Measurements from ENCODE around the gene PMPCA.

PMPCA gene, protein sequence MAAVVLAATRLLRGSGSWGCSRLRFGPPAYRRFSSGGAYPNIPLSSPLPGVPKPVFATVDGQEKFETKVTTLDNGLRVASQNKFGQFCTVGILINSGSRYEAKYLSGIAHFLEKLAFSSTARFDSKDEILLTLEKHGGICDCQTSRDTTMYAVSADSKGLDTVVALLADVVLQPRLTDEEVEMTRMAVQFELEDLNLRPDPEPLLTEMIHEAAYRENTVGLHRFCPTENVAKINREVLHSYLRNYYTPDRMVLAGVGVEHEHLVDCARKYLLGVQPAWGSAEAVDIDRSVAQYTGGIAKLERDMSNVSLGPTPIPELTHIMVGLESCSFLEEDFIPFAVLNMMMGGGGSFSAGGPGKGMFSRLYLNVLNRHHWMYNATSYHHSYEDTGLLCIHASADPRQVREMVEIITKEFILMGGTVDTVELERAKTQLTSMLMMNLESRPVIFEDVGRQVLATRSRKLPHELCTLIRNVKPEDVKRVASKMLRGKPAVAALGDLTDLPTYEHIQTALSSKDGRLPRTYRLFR

GRCh38 chr9:136410500-136411287, at the start of gene PMPCA, which contains the start of gene ENTR1:
Gene PMPCA, plus strand, starts transcription at chr9:136410658. Its CDS starts 11 bp downstream, at chr9:136410669.
Gene ENTR1, minus strand, starts transcription at chr9:136410614. Its CDS starts 217 bp downstream, at chr9:136410397.
- DNase-seq (ENCODE audit: low spot score), result peak; percentile 93

DNA sequence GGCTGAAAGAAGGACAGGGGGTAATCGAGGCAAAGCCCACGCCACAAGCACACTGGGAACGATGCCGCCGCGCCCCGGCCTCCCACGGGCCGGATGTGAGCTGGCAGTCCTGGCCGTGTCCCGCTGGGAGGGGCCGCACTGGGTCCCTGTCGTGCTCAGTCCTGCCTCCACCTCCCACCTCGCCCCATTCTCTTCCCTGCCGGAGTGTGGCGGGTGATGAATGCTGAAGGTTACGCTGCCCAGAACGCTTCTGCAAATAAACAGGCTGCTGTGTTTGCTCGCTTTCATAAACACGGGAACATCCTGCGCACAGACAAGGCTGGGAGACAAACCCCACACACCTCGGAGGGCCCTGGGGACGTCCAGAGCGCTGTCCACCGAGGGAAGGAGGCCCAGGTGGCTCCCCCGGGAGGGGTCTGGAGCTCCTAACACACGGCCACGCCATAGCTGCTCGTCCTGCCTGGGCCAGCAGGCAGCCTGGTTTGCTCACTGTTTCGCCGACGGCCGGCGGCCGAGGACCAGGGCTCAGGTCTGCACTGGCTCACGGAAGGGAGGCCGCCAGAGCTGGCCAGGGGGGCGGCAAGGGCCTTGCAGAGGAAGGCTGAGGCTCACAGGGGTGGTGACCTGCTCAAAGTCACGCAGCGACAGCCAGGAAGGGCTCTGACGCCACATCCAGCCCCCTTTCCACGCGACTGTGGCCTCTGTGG, 49.3 kb upstream of the PMPCA start:
- no peak for DNase-seq (ENCODE audit: low spot score)

- no peak for DNase-seq (ENCODE audit: low spot score)
Measured at GRCh38 chr9:136361754-136362449, 48.6 kb upstream of the PMPCA start.

DNA sequence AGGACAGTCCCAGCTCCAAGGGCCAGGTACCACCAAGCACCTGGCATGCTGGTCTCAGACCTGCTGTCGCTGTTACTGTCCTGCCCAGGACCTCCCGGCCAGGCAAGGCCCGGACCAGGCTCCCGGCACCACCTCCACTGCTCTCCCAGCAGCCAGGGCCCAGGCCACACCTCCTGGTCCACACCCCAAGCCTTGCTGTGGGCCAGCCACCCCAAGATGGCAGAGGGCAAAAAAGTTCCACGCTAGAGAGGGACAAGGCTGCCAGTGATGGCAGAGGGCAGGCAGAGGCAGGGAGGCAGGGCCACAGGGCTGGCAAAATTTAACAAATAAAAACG, 48.0 kb upstream of the PMPCA start:
- peak; percentile 15 for DNase-seq (ENCODE audit: low spot score)

GRCh38 chr9:136363106-136363948, 47.1 kb upstream of the PMPCA start, which contains the start of gene DNLZ:
Gene DNLZ, minus strand, starts transcription at chr9:136363744. Its CDS starts 30 bp downstream, at chr9:136363714.
- DNase-seq (ENCODE audit: low spot score), result peak; percentile 95

DNA sequence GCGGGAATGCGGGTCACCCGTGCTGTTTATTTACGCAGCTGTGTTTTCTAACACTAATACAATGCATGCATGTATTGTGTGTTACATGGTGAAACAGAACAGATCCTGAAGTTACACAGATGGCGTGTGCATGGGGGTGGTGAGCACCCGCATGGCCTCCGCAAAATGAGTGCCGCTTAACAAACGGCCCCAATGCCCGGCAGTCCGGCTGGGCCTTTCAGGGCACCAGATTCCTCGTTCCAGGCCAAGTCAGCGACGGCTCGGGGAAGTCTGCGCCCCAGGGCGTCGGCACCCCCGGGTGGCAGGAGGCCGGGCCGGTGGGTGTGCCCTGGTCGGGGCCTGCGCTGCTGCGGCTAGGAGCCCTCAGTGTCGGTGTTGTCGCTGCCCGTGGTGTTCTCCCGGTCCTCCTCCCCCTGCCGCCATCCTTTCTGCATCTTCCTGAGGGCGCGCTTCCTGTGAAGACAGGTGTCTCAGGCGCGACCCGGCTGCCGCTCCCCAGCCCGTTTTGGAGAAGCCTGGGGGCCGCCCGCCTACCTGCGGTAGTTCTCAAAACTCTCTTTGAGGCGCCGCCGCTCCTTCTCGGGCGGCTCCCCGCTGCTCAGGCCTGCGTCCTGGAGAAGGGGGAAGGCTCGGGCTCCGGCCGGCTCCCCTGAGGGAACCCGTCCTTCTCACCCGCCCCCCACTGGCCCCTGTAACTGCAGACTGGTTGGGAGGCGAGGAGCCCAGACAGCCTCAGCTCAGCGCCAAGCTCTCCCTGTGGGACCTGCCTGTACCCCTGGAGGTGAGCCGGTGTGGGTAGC, 46.3 kb upstream of the PMPCA start:
- no peak for DNase-seq (ENCODE audit: low spot score)

- DNase-seq (ENCODE audit: low spot score), result no peak
Measured at GRCh38 chr9:136364942-136365774, 45.3 kb upstream of the PMPCA start.

DNA sequence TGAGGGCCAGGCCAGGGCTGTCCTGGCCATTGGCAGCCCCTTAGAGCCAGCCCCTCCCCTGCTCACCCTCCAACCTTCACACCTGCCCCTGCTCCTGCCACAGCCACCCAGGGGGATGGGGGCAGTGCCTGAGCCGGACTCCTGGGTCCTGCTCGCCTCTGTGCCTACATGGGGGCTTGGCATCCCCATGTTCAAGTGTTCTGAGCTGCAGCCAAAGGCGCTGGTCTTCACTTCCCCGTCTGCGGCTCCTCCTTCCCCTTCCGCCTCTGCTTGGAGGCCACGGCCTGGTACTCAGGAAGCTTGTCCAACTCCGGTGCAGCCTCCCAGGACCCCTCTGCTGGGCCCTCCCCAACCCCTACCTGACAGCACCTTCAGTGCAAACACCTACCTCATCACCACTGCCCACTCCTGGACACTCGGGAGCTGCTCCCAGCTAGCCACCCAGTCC, 44.7 kb upstream of the PMPCA start:
- DNase-seq (ENCODE audit: low spot score), result no peak

GRCh38 chr9:136366826-136367225, 43.6 kb upstream of the PMPCA start:
- DNase-seq (ENCODE audit: low spot score), result no peak

- DNase-seq (ENCODE audit: low spot score), result no peak
Measured at GRCh38 chr9:136367296-136368145, 42.9 kb upstream of the PMPCA start.

DNA sequence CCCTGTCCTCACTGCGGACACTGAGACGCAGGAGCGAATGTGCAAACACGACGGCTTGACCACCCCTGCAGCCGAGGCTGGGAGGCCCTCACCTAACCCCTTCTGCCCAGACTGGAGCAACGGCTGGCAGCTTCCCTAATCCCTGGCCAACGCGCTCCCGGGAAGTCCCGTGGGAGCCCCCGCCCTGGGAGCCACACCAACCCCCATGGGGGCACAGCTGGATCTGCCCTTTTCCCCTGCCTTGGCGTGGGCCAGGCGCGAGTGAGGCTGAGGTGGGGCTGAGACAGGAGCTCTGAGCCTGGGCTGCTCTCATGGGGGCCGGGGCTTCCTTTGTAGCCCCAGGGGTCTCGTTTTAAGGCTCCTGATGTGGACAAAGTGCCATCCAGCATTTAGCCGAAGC, 42.3 kb upstream of the PMPCA start:
- DNase-seq (ENCODE audit: low spot score), result no peak

DNA sequence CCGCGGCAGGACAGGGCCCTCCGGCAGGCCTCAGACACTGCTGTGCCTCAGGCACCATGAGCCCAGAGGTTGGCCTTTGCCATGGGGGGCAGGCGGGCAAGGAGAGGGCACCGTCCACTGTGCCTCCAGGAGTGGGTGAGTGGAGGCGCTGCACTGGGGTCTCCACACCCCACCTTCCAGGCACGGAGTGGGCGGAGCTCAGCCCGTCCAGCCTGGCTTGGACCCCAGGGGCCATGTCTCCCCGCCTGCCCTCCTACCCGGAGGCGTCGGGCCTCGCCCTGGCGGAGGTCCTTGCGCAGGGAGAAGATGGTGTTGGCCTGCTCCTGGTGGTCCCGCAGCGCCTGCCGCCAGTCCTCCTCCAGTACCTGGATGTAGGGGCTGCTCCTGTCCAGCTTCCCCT, 40.4 kb upstream of the PMPCA start:
- no peak for DNase-seq (ENCODE audit: low spot score)

DNA sequence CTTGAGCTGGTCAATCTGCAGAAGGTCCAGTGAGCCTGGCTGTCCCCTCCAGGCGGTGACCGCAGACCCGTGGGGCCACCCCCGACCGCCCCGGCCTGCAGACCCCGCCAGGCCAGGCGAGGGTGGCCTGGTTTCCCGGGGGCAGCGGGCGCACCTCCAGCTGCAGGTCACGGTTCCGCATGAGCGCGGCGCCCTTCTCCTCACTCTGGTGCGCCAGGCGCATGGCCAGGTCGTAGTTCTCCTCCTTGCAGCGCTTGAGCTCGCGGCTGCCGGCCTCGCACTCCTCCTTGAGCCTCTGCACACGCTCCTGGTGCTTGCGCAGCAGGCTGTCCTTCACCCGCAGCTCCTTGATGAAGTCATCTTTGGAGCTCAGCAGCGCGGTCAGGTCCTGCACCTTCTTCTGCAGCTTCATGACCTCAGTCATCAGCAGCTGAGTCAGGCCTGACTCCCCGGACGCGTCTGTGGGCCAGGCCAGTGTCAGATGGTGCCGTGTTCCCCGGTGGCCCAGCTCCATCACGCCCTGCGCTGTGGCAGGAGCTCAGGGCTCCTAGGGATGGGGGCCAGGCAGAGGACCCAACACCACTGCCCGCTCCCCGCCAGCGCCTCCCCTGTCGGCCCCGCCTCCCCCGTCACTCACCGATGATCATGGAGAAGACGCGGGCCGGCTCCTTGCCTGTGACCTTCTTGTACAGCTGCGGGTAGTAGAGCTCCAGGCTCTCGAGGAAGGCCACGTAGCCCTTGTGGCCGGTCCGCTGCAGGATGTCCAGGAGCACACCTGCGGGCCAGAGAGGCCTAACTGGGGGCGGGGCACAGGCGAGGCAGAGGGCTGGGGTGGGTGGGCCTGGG, 39.5 kb upstream of the PMPCA start:
- DNase-seq (ENCODE audit: low spot score), result no peak

DNA sequence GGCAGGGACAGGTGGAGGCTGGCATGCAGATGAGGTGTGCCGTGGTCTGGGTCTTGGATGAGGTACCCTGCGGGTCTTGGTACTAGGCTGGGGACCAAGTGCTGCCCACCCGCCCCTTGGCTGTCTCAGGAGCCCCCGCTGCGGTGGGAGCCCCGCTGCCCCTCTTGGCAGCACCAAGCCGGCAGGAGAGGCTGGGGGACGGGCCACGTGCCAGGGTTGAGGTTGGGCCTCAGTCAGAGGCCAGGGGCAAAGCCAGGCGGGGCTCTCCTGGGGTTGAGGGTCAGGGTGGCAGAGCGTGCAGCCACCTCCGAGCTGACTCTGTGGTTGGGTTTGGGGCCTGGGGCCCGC, 39.0 kb upstream of the PMPCA start:
- DNase-seq (ENCODE audit: low spot score), result no peak

DNA sequence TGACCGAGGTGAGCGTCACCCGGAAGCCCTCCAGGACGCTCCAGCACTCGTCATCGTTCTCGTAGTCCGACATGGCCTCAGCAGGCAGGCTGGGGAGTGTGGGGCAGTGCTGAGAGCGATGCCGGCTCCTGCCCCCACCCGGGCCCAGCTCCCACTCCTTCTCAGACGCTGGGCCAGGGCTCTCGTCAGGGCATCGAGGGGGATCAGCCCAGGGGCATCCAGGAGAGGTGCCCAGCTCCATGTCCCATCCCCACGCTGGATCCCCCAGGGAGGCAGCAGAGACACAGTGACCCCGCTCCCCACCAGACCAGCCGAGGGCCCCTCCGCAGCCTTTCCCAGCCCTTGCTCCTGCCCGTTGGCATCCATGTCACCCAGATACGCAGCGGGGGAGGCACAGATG, 38.5 kb upstream of the PMPCA start:
- no peak for DNase-seq (ENCODE audit: low spot score)

GRCh38 chr9:136372561-136373299, 37.7 kb upstream of the PMPCA start:
- DNase-seq (ENCODE audit: low spot score), result no peak

All from hematopoietic multipotent progenitor cell treated with erythropoietin and hydrocortisone succinate and interleukin-3 and kit ligand, for 15 days (in vitro differentiated cells).